CD4-positive, CD25-positive, alpha-beta regulatory T cell (primary cell): ENCODE measurements around the gene NUDT3. TPM values are rescaled to one million over a fixed set of nuclear protein-coding genes. Genes with fewer than 3 reads are reported as not detected.

Experiments used
- ATAC-seq, 2 donors: fragments of 150-1000 bp; cut with Tn5 transposase; one replicate each; pipeline ENCODE4 v1.10.0; 2021; ENCODE audit warnings: low read depth in 2 of 2, moderate number of reproducible peaks in 2 of 2, moderate library complexity in 1 of 2
- DNase-seq, 3 donors: peaks; one replicate each; pipeline versions ENCODE4 v3.0.0 to v3.0.0-alpha.2; 2012 to 2022; ENCODE audit warnings: mixed read lengths in 1 of 3
- H3K27ac ChIP-seq: one replicate; pipeline ENCODE4 v1.7.0; 2013; ENCODE audit warnings: mild to moderate bottlenecking, low read length; ENCODE audit not compliant: insufficient read depth, poor library complexity, severe bottlenecking
- H3K27me3 ChIP-seq: one replicate; pipeline ENCODE4 v1.7.0; 2013; ENCODE audit warnings: low read length; ENCODE audit not compliant: control insufficient read depth, insufficient read depth
- H3K36me3 ChIP-seq: one replicate; pipeline ENCODE4 v1.7.0; 2013; ENCODE audit warnings: mild to moderate bottlenecking, low read length, moderate library complexity; ENCODE audit not compliant: control insufficient read depth, insufficient read depth
- H3K4me1 ChIP-seq: 2 replicates; pipeline ENCODE4 v1.7.0; 2013; ENCODE audit warnings: mild to moderate bottlenecking, low read length; ENCODE audit not compliant: insufficient read depth, control insufficient read depth, poor library complexity, severe bottlenecking
- H3K4me3 ChIP-seq: one replicate; pipeline ENCODE4 v1.7.0; 2013; ENCODE audit warnings: low read depth, mild to moderate bottlenecking, low read length, moderate library complexity
- H3K9me3 ChIP-seq, 2 experiments: 1 replicate in 1 of 2; 2 replicates in 1 of 2; pipeline ENCODE4 v1.7.0; 2013; ENCODE audit warnings: low read length in 2 of 2, mild to moderate bottlenecking in 1 of 2, moderate library complexity in 1 of 2; ENCODE audit not compliant: control insufficient read depth in 2 of 2
- H3K27ac Mint-ChIP-seq, 3 donors: one replicate each; pipeline ENCODE4 v1.8.0; 2020 to 2022; ENCODE audit warnings: mild to moderate bottlenecking in 3 of 3, mixed read lengths in 3 of 3, moderate library complexity in 2 of 3
- H3K27me3 Mint-ChIP-seq: one replicate; pipeline ENCODE4 v1.8.0; 2022; ENCODE audit warnings: mild to moderate bottlenecking, mixed read lengths
- H3K36me3 Mint-ChIP-seq: one replicate; pipeline ENCODE4 v1.8.0; 2020; ENCODE audit warnings: mixed read lengths
- H3K4me1 Mint-ChIP-seq, 4 donors: one replicate each; pipeline ENCODE4 v1.8.0; 2020 to 2022; ENCODE audit warnings: mixed read lengths in 4 of 4, mild to moderate bottlenecking in 1 of 4
- H3K4me3 Mint-ChIP-seq, 4 donors: one replicate each; pipeline ENCODE4 v1.8.0; 2020 to 2022; ENCODE audit warnings: mild to moderate bottlenecking in 4 of 4, mixed read lengths in 4 of 4, moderate library complexity in 3 of 4
- H3K9me3 Mint-ChIP-seq, 7 donors: one replicate each; pipeline ENCODE4 v1.8.0; 2020 to 2022; ENCODE audit warnings: mixed read lengths in 7 of 7, mild to moderate bottlenecking in 3 of 7, moderate library complexity in 2 of 7
- polyA plus RNA-seq, 4 donors: library from polyadenylated mRNA; unstranded; fragments of 300-500 nt; fragmentation: Illumina TruSeq; gene quantifications; one replicate each; pipeline ENCODE4 v1.2.3, GENCODE V29; 2021
- total RNA-seq: library from RNA; stranded (reverse); gene quantifications from one replicate; pipeline ENCODE4 v1.2.3, GENCODE V29; 2022

The NUDT3 gene
- total and polyA plus RNA-seq, 5 donors from 2014 or later, result 8.5 to 22.4 (median 9.8) TPM

GRCh38 chr6:34277763-34278112, 114.7 kb downstream of the NUDT3 start:
- no peak overlapping the region for H3K4me3 ChIP-seq
- peaks cover 4% of the 10 kb centered on the region for H3K36me3 ChIP-seq
- peaks cover 12% of the 10 kb centered on the region for H3K36me3 Mint-ChIP-seq
- H3K27ac Mint-ChIP-seq, result peak overlapping the region in 1 of 3 donors; percentile 21
- no peaks in the 10 kb centered on the region for H3K9me3 ChIP-seq
- H3K4me1 ChIP-seq, result no peaks in the 10 kb centered on the region
- H3K9me3 Mint-ChIP-seq, result peaks cover 0 to 1% (median 0%) of the 10 kb centered on the region in 7 donors
- no peaks in the 10 kb centered on the region for H3K27me3 ChIP-seq
- DNase-seq (no peak), ATAC-seq (no peak)
- no peak overlapping the region for H3K4me3 Mint-ChIP-seq
- H3K27me3 Mint-ChIP-seq, result no peaks in the 10 kb centered on the region
- peaks cover 0 to 8% (median 3%) of the 10 kb centered on the region in 4 donors for H3K4me1 Mint-ChIP-seq
- no peak overlapping the region for H3K27ac ChIP-seq

- Histone ChIP-seq H3K4me3 (no peak overlapping the region), H3K9me3 (no peaks in the 10 kb centered on the region), H3K4me1 (no peaks in the 10 kb centered on the region), H3K27me3 (no peaks in the 10 kb centered on the region), H3K36me3 (peaks cover 4% of the 10 kb centered on the region), H3K27ac (no peak overlapping the region)
- Mint-ChIP-seq H3K4me3 (no peak overlapping the region), H3K9me3 (peaks cover 0 to 1% (median 0%) of the 10 kb centered on the region in 7 donors), H3K36me3 (peaks cover 10% of the 10 kb centered on the region), H3K4me1 (peaks cover 0 to 8% (median 2%) of the 10 kb centered on the region in 4 donors), H3K27me3 (no peaks in the 10 kb centered on the region), H3K27ac (peak overlapping the region in 1 of 3 donors; percentile 21)
- ATAC-seq, result no peak
- DNase-seq, result no peak
These were observed 115.3 kb downstream of the NUDT3 start for GRCh38 chr6:34276881-34277762.

- Mint-ChIP-seq H3K27ac (peak overlapping the region in 1 of 3 donors; percentile 20), H3K27me3 (no peaks in the 10 kb centered on the region), H3K9me3 (no peaks in the 10 kb centered on the region), H3K36me3 (peaks cover 7% of the 10 kb centered on the region), H3K4me3 (no peak overlapping the region), H3K4me1 (peaks cover 0 to 8% (median 2%) of the 10 kb centered on the region in 4 donors)
- Histone ChIP-seq H3K27ac (no peak overlapping the region), H3K4me1 (no peaks in the 10 kb centered on the region), H3K9me3 (no peaks in the 10 kb centered on the region), H3K36me3 (peaks cover 4% of the 10 kb centered on the region), H3K27me3 (no peaks in the 10 kb centered on the region), H3K4me3 (no peak overlapping the region)
- DNase-seq, result no peak
- ATAC-seq, result no peak
These were observed 116.3 kb downstream of the NUDT3 start for GRCh38 chr6:34276191-34276590.

GRCh38 chr6:34275128-34275804, 117.2 kb downstream of the NUDT3 start:
- no peaks in the 10 kb centered on the region for H3K4me1 ChIP-seq
- no peak overlapping the region for H3K4me3 ChIP-seq
- no peak for ATAC-seq
- H3K9me3 ChIP-seq, result no peaks in the 10 kb centered on the region
- H3K4me1 Mint-ChIP-seq, result peaks cover 0 to 8% (median 3%) of the 10 kb centered on the region in 4 donors
- no peak overlapping the region for H3K4me3 Mint-ChIP-seq
- peaks cover 7% of the 10 kb centered on the region for H3K36me3 Mint-ChIP-seq
- peaks cover 0 to 1% (median 0%) of the 10 kb centered on the region in 7 donors for H3K9me3 Mint-ChIP-seq
- H3K27me3 Mint-ChIP-seq, result no peaks in the 10 kb centered on the region
- no peaks in the 10 kb centered on the region for H3K27me3 ChIP-seq
- peak overlapping the region in 1 of 3 donors; percentile 16 for H3K27ac Mint-ChIP-seq
- H3K36me3 ChIP-seq, result peaks cover 4% of the 10 kb centered on the region
- H3K27ac ChIP-seq, result no peak overlapping the region
- DNase-seq, result peak in 1 of 3 donors; percentile 23

GRCh38 chr6:34274129-34274528, 118.3 kb downstream of the NUDT3 start:
- no peaks in the 10 kb centered on the region for H3K27me3 Mint-ChIP-seq
- Histone ChIP-seq H3K27ac (no peak overlapping the region), H3K4me1 (no peaks in the 10 kb centered on the region), H3K4me3 (no peak overlapping the region), H3K36me3 (no peaks in the 10 kb centered on the region), H3K9me3 (no peaks in the 10 kb centered on the region), H3K27me3 (no peaks in the 10 kb centered on the region)
- no peak overlapping the region for H3K4me3 Mint-ChIP-seq
- H3K36me3 Mint-ChIP-seq, result peaks cover under 1% of the 10 kb centered on the region
- H3K9me3 Mint-ChIP-seq, result peaks cover 0 to 1% (median 0%) of the 10 kb centered on the region in 7 donors
- no peak overlapping the region for H3K27ac Mint-ChIP-seq
- peaks cover 0 to 14% (median 2%) of the 10 kb centered on the region in 4 donors for H3K4me1 Mint-ChIP-seq
- DNase-seq (no peak), ATAC-seq (no peak)

- no peak overlapping the region for H3K4me3 Mint-ChIP-seq
- peaks cover 0 to 1% (median 0%) of the 10 kb centered on the region in 7 donors for H3K9me3 Mint-ChIP-seq
- no peaks in the 10 kb centered on the region for H3K9me3 ChIP-seq
- H3K27me3 Mint-ChIP-seq, result no peaks in the 10 kb centered on the region
- H3K36me3 Mint-ChIP-seq, result no peaks in the 10 kb centered on the region
- no peaks in the 10 kb centered on the region for H3K4me1 ChIP-seq
- no peak overlapping the region for H3K4me3 ChIP-seq
- H3K4me1 Mint-ChIP-seq, result peaks cover 0 to 14% (median 2%) of the 10 kb centered on the region in 4 donors
- DNase-seq (no peak), ATAC-seq (no peak)
- no peak overlapping the region for H3K27ac Mint-ChIP-seq
- no peaks in the 10 kb centered on the region for H3K36me3 ChIP-seq
- H3K27ac ChIP-seq, result no peak overlapping the region
- H3K27me3 ChIP-seq, result no peaks in the 10 kb centered on the region
These were observed 119.1 kb downstream of the NUDT3 start for GRCh38 chr6:34273242-34273805.

- Histone ChIP-seq H3K36me3 (no peaks in the 10 kb centered on the region), H3K4me3 (no peak overlapping the region), H3K4me1 (no peaks in the 10 kb centered on the region), H3K27ac (no peak overlapping the region), H3K27me3 (no peaks in the 10 kb centered on the region), H3K9me3 (no peaks in the 10 kb centered on the region)
- Mint-ChIP-seq H3K4me1 (peaks cover 0 to 14% (median 2%) of the 10 kb centered on the region in 4 donors), H3K9me3 (peaks cover 0 to 1% (median 0%) of the 10 kb centered on the region in 7 donors), H3K27me3 (no peaks in the 10 kb centered on the region), H3K4me3 (no peak overlapping the region), H3K36me3 (no peaks in the 10 kb centered on the region), H3K27ac (no peak overlapping the region)
- DNase-seq, result no peak
- ATAC-seq, result no peak
These were observed 120.2 kb downstream of the NUDT3 start for GRCh38 chr6:34272013-34272926.
